Erythroblast (primary cell): Measurements from ENCODE around the gene FBXL19.
A peak's percentile ranks its signal among the peaks of the same experiment; 100 is the strongest.

ENCODE experiments used
- DNase-seq, 2 experiments: peaks; one replicate each; lab custom pipeline; 2025; lab: John Stamatoyannopoulos, UW
- GATA1 ChIP-seq: IDR thresholded peaks from 2 replicates; pipeline ENCODE4 v1.6.1; 2011; ENCODE audit warnings: low read depth, mild to moderate bottlenecking, control low read depth, low read length, moderate library complexity
- POLR2A ChIP-seq: IDR thresholded peaks from 2 replicates; pipeline ENCODE4 v1.6.1; 2011; ENCODE audit warnings: mild to moderate bottlenecking, low read length

Gene FBXL19

GRCh38 chr16:30992931-30993816, 69.8 kb downstream of the FBXL19 start:
- no peak for DNase-seq
- TF ChIP-seq GATA1, result no peak
- TF ChIP-seq POLR2A, result no peak

GRCh38 chr16:30995927-30996323, 72.6 kb downstream of the FBXL19 start:
- no peak for DNase-seq
- TF ChIP-seq GATA1 (no peak), POLR2A (no peak)

- no peak for DNase-seq
- TF ChIP-seq POLR2A (no peak), GATA1 (no peak)
These were observed 73.1 kb downstream of the FBXL19 start for GRCh38 chr16:30996324-30996984.

- peak; percentile 82 to 84 for DNase-seq
- TF ChIP-seq POLR2A, result peak; percentile 80
- no peak for TF ChIP-seq GATA1
These were observed 73.8 kb downstream of the FBXL19 start for GRCh38 chr16:30996985-30997724.

- no peak for TF ChIP-seq GATA1
- TF ChIP-seq POLR2A, result no peak
- no peak for DNase-seq
These were observed 74.6 kb downstream of the FBXL19 start for GRCh38 chr16:30997725-30998711.
